ENCODE results near the gene GPR27.

The GPR27 gene

GRCh38 chr3:71742621-71743020, 11.0 kb upstream of the GPR27 start:
- no peak for TF ChIP-seq CTCF (IDR thresholded peaks at IDR 0.05; ENCODE audit: insufficient read depth, low read length, missing control alignments)
- POLR2A ChIA-PET = no interaction called here
- no peak for DNase-seq (ENCODE audit: low read depth, low spot score)
- H3K4me3 ChIP-seq (ENCODE audit: low read depth, low read length) = no peak overlapping the region
- CTCF ChIA-PET = interaction anchor here (2.0 to 2.9 kb wide), 2 partner anchors 10 to 13 kb away, joined by 10 to 21 read pairs; no protein-coding TSS in a partner anchor

DNA sequence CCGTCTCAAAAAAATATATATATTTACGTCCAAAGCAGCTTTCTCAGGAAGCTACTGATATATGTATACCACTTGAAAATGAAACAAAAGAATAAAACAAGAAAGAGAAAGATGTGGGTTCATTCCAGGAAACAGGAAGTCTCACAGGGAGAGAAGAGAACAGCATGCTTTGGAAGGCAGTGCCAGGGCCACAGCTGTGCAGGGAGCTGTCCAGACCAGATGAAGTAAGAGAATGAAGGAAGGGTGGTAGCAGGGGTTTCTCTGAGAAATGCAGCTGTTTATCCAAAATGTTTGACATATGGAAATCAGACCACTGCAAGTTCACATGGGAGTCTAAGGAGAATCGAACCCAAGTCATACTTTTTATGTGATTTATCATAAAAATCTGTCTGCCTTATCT, 8.9 kb upstream of the GPR27 start:
- TF ChIP-seq CTCF (IDR thresholded peaks at IDR 0.05; ENCODE audit: insufficient read depth, low read length, missing control alignments) = no peak
- ChIA-PET CTCF (interaction anchor here (0.8 to 3.0 kb wide), 2 partner anchors 15 to 17 kb away, joined by 3 to 22 read pairs; no protein-coding TSS in a partner anchor), POLR2A (no interaction called here)
- DNase-seq (ENCODE audit: low read depth, low spot score) = no peak
- H3K4me3 ChIP-seq (ENCODE audit: low read depth, low read length) = no peak overlapping the region

DNA sequence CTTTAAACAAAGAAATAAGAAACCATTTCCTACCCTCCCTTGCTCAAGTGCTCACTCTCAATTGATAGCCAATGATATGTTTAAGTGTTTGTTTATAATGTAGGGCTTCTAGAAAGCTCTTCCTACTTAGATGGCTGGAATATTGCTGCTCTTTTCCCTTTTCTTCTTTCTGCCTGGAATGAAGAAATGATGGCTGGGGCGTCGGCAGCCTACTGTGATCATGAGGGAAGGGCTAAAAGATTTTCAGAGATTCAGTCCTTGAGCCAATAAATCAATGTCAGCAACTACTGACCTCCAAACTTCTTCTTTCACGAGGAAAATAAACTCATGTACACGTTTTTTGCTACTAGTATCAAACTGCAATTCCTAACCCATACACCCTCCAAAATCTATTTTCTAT, 2.1 kb upstream of the GPR27 start:
- TF ChIP-seq CTCF (IDR thresholded peaks at IDR 0.05; ENCODE audit: insufficient read depth, low read length, missing control alignments) = no peak
- ChIA-PET POLR2A (no interaction called here), CTCF (interaction anchor here (1.0 to 3.1 kb wide), 2 partner anchors 12 to 21 kb away, joined by 3 to 15 read pairs; no protein-coding TSS in a partner anchor)
- DNase-seq (ENCODE audit: low read depth, low spot score) = no peak
- no peak overlapping the region for H3K4me3 ChIP-seq (ENCODE audit: low read depth, low read length)

DNA sequence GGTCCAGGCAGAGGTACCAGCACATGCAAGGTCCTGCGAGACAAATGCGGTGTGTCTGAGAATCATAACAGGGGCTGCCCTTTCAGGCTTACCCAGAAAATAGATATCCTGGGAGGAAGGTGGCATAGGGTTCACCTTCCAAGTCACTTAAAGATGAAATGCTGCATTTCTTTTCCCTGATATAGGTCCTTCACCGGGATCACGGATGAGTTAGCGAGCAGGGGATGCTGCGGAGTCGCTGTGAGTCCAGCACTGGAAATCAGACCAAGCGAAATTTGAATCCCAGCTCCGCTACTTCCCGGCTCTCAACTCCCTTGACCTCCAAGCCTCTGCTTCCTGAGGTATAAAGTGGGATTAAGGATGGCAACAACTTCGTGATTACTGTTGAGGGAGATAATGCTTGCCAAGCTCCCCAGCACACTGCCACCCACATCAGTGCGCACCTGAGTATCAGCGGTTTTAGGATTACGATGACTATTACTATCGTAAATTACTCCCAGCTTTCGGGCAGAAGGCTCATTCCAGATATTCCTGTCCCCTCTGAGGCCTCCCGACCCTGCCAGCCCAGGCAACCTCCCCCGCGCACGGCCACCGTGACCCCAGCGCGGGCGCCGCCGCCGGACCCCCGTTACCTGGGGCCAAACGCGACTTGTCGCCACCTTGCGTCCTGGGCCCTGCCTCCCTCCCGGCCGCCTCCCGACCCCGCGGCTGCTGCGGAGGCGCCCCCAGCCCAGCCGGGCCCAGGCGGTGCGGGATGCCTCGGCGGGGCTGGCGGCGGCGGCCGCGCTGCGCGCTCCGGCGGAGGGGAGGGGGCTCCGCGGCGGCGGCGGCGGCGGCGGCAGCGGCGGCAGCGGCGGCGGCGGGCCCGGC, 589 bp upstream of the GPR27 start:
- POLR2A ChIA-PET = no interaction called here
- no peak for DNase-seq (ENCODE audit: low read depth, low spot score)
- CTCF ChIA-PET = no interaction called here
- H3K4me3 ChIP-seq (ENCODE audit: low read depth, low read length) = no peak overlapping the region
- TF ChIP-seq CTCF (IDR thresholded peaks at IDR 0.05; ENCODE audit: insufficient read depth, low read length, missing control alignments) = no peak

- TF ChIP-seq CTCF (IDR thresholded peaks at IDR 0.05; ENCODE audit: insufficient read depth, low read length, missing control alignments) = no peak
- ChIA-PET CTCF (interaction anchor here (0.9 kb wide), 1 partner anchor 23 kb away, joined by 3 read pairs; no protein-coding TSS in a partner anchor), POLR2A (no interaction called here)
- no peak for DNase-seq (ENCODE audit: low read depth, low spot score)
- no peak overlapping the region for H3K4me3 ChIP-seq (ENCODE audit: low read depth, low read length)
Measured at GRCh38 chr3:71754610-71755253, 1.1 kb downstream of the GPR27 start.

DNA sequence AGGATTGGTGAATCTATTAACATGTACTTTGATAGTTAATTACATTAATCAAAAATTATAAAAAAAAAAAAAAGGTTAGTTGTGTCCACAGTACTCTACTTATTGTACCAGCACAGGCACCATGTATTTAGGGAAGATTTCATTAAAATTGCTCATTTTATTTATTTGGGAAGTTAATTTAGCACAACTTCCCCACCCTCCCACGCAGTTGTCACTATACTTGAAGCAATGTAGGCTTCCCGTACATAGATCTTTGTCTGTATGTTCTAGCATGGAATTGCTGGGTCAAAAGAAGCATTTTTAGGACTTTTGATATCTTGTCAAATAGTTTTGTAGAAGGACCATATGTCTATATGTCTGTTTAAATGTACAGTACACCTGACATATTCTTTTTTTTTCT, 4.4 kb downstream of the GPR27 start:
- no peak for TF ChIP-seq CTCF (IDR thresholded peaks at IDR 0.05; ENCODE audit: insufficient read depth, low read length, missing control alignments)
- POLR2A ChIA-PET = no interaction called here
- no peak overlapping the region for H3K4me3 ChIP-seq (ENCODE audit: low read depth, low read length)
- DNase-seq (ENCODE audit: low read depth, low spot score) = no peak
- CTCF ChIA-PET = interaction anchor here (1.7 kb wide), 1 partner anchor 28 kb away, joined by 7 read pairs; no protein-coding TSS in a partner anchor

Data from AG04449 (cell line).